ENCODE measurements around the gene TSC22D2.

TSC22D2 gene

DNA sequence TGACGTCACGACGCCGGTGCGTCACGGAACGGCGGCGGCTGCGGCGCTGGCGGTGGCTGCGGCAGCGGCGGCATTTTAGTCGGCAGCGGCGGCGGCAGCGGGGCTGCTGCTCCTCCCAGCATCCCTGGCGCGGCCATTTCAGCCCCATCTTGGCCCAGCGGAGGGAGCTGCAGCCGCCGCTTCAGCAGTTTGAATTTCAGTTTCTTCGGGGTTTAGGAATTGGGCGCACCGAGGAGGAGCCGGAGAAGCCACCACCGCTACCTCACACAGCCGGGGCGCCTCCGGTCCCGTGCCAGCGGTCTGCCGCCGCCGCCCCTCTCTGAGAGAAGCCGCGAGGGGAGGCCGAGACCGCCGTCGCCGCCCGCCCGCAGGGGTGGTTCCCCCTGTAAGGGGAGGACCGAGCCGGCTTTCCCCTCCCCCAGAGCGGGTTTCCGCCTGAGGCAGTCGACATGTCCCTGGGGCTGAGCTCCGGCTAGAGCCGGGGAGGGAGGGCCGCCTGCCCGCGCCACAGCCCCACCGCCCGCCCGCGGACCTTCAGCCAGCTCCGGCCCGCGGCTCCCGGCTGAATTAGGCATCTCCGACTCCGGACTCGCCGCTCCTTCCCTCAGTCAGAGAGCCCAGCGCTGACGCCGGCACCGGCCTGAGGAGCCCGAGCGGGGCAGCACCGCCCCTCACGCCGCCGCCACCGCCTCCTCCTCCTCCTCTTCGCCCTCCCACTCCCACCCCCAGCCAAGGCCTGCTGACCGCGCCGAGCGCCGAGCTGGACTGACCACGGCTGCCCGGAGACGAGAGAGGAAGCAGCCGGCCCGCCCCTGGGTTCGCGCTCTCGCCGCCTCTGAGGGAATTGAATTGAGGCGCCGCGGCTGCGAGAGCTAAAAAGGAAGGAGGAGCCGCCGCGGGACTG lies at the start of gene TSC22D2:
Gene TSC22D2 (plus strand): TSS at position 78 of the 904 bp plus-strand sequence. CDS start 1,053 bp downstream, outside the sequence.
- peak; percentile 91 for DNase-seq (ENCODE audit: low spot score)

DNA sequence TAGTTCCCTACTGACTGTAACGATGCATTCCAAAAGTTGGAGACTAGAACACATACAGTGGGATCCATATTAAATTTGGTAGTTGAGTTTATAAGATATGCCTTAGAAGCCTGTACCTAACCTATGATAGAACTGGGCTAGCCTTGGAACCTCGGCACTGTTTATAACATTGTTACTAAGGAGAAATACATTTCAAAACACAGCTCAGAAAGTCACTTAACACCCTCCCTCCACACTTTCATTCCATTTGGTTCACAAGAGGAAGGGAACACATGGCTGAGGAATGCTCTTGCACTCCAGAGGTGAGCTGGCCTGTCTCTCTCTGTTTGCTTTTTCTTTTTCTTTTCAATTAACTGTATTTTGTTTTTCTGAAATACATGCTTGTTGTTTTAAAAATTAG lies 48.7 kb upstream of the TSC22D2 start:
- no peak for DNase-seq (ENCODE audit: low spot score)

DNA sequence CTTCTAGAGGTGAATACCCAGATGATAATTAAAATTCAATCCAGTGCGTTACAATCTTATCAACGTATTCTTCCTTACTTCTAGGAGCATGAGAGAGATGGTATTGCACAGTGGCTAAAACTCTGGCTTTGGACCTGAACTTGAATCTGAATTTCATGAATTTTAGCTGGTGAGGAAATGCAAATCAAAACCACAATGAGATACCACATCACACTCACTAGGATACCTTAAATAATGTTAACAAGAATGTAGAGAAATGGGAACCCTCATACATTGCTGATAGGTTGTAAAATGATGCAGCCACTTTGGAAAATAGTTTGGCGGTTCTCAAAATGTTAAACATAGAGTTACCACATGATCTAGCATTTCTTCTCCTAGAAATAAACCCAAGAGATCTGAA lies 47.1 kb upstream of the TSC22D2 start:
- no peak for DNase-seq (ENCODE audit: low spot score)

DNA sequence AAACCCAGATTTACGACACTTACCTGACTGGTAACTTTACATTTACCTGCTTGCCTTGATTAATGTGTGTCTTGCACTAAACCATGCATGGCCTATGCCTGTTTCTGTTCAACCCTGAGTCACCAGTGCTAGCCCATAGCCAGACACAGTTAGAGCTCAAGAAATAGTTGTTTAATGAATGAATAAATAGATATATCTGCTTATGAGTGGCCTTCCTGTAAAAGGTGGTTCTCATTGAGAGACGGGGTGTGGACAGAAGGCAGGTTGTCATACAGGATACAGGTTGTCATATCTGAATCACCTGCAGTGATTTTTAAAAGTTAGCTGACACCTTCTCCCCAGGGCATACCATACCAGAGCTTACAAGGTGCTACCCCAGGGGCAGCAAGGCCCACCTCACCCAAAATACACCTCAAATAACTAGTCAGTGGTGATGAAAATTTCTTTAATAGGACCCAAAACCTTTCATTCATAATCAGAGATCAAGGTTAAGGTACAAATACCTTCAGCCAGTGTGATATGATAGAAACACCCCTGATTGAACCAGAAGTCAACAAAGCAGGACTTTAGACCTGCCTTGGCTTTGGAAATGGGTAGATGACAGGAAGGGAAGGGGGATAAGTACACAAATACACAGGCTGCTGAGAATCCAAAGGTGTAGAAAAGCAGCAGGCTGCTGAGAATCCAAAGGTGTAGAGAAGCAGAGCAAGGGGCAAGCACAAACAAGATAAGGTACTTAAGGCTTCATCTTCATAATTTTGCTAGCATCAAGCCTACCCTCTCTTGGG lies 45.4 kb upstream of the TSC22D2 start:
- DNase-seq (ENCODE audit: low spot score), result no peak

DNA sequence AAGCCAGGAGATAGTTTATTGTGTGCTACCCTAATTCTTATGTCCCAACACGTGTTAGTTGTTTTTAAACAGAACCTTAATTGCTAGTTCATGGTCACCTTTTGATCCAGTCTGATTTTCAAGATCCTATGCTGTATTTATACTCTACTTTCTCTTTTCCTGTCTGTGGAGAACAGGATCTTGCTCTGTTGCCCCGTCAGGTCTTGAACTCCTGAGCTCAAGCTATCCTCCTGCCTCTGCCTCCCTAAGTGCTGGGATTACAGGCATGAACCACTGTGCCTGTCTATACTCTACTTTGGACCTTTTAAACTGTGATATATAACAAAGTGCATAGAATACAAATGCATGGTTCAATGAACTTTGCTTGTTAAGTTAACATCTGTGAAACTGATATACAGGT lies 44.7 kb upstream of the TSC22D2 start:
- DNase-seq (ENCODE audit: low spot score), result no peak

DNA sequence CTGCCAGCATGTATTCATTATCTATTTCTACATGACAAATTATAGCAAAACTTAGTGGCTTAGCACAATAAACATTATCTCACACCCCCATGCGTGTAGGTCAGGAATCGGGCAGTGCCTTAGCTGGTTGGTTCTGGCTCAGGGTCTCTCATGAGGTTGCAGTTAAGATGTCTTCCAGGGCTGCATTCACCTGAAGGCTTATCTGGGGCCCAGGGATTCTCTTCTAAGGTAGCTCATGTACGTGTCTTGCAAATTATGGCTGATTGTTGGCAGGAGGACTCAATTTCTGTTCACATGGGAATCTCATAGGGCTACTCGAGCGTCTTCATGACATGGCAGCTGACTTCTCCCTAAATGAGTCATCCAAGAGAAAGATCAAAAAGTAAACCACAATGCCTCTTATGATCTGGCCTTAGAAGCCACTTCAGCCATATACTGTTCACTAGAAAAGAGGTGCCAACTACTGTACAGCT lies 42.9 kb upstream of the TSC22D2 start:
- peak; percentile 22 for DNase-seq (ENCODE audit: low spot score)

DNA sequence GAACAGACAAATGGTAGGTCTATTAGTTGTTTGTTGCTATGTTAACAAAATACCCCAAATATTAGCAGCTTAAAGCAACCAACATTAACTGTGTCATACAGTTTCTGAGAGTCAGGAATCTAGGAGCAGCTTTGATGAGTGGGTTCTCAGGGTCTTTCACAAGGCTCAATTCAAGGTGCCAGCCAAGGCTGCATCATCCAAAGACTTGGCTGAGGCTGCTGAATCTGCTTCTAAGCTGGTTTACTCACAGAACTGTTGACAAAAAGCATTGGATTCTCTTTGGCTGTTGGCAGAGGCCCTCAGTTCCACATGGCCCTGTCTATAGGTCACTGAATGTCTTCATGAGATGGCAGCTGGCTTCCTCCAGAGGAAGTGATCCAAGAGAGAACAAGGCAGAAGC lies 40.3 kb upstream of the TSC22D2 start:
- no peak for DNase-seq (ENCODE audit: low spot score)

DNA sequence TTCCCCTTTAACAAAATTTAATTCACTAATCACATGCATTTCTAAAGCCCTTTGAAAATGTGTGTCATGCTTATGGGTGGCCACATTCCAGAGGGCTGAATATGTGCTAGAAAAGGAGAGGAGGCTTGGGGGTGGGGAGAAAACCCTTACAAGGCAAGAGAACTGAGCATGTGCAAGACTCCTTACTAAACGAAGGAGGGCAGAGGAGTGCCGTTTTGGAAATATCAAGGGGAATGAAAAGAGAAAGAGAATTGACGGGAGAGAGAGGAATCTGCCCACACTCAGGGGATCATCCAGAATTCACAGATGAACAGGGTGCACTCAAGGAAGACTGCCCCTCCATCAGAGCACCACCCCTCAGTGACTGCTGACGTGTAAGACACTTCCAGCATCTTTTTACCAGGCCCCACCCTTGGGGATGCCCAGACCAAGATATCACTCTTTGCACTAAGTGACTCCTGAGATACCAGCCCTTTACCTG lies 37.9 kb upstream of the TSC22D2 start:
- peak; percentile 72 for DNase-seq (ENCODE audit: low spot score)

DNA sequence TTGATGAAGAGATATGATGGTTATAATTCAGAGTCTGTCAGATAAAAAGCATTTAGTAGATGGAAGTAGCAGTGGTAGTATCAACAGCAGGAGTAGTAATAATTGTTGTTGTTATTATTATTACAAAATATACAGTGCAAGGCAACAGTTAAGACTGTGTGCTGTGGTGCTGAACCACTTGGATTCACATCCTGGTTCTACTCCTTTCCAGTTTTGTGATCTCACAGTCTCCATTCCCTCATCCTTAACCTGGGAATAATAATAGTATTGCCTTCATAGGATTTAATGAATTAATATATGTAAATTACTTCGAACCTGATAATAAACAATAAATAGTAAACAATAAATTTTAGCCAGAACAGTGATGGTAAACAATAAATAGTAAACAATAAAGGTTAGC lies 37.1 kb upstream of the TSC22D2 start:
- DNase-seq (ENCODE audit: low spot score), result no peak

DNA sequence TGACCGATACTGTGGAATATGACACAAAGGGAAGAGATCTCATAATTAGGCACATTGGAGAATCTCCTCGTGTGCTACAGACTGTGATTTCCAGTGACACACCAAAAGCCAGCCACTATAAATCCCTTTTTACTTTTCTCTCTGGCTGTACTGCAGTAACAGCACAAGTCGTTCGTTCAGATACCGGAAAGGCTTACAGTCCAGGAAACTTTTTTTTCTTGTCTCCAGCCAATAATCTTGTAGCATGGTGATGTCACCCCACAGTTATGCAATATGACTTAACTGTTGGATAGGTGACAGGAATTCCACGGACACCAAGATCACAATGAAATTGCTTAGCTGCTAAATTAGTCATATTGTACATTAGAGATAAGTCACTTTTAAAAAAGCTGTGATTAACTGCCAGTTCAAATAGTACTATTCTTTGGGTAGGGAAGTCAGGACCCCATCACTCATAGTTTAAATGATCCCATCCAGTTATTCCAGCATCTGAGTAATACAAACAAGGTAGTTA lies 36.3 kb upstream of the TSC22D2 start:
- DNase-seq (ENCODE audit: low spot score), result peak; percentile 57

DNA sequence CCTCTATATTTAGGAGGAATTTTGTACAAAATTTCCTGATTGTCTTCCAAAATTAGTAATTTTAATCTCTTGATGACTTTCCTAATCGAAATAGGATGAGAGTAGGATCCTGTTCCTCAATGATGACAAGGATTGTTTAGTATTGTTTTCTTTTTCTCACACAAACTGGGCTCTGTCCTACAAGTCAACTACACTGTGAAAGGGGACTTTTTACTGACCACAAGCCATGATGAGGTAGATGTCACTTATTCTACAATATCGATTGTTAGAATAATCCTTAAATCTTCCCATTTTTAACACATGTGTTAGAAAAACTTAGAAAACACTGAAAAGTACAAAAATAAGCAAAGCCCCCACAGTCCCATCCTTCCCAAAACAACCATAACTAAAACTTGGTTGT lies 35.8 kb upstream of the TSC22D2 start:
- DNase-seq (ENCODE audit: low spot score), result no peak

DNA sequence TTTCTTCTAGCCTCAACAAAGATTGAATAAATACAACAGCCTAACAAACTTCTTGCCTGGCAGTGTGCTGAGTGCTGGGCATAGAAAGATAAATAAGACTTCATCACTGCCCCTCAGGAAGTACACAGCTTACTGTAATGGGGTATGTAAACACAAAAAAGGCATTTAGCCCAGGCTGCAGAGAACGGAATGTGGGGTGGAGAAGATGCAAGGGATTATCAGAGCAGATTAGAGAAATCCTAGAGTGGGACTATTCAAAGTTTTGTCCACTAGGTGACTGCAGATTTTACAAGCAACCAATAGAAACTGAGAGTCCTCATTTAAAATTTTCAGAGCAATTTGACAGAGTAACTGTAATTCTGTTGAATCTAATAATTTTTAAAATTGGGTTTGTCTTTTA lies 35.4 kb upstream of the TSC22D2 start:
- no peak for DNase-seq (ENCODE audit: low spot score)

DNA sequence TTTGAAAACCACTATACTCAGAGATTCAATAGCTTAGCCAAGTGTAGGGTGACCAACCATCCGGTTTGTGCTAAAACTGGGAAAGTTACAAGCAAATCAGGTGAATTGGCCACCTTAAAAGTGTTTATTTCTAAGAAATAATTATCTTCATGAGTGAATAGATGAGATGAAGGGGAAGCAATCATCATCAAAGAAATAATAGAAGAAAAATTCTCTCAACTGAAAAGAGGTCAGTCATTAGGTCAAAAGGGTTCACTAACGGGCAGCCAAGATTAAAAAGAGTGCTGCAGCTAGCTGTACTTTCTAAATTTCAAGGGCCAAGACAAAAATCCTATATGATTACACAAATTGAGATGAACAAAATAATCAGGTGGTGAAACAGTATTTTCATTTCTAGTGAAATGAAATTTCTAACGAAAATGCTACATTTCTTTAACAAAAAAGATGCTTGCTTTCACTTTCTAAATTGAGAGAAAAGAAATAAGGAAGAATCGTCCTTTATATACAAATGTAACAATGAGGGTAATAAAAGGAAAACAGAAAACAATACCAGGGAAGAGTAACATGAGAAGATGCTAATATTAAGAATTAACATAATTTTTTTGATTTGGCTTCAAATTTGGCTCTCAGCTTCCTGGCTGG lies 34.7 kb upstream of the TSC22D2 start:
- DNase-seq (ENCODE audit: low spot score), result no peak

DNA sequence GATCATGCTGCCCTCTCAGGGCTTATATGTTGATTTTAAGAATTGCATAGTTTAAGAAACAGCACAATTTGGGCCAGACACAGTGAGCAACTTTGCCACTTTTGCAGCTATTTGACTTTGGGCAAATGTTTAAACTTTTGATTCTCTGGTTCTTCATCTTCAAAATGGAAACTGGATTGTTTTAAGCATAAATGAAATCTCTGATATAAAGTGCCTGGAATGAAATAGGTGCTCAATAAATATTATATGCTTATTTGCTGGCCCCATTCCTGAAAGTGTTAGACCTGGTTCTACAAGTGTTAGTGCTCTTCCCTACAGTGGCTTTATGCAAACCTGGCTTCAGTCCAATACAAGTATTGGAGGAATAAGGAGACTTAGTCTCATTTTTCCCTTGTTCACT lies 33.1 kb upstream of the TSC22D2 start:
- DNase-seq (ENCODE audit: low spot score), result no peak

DNA sequence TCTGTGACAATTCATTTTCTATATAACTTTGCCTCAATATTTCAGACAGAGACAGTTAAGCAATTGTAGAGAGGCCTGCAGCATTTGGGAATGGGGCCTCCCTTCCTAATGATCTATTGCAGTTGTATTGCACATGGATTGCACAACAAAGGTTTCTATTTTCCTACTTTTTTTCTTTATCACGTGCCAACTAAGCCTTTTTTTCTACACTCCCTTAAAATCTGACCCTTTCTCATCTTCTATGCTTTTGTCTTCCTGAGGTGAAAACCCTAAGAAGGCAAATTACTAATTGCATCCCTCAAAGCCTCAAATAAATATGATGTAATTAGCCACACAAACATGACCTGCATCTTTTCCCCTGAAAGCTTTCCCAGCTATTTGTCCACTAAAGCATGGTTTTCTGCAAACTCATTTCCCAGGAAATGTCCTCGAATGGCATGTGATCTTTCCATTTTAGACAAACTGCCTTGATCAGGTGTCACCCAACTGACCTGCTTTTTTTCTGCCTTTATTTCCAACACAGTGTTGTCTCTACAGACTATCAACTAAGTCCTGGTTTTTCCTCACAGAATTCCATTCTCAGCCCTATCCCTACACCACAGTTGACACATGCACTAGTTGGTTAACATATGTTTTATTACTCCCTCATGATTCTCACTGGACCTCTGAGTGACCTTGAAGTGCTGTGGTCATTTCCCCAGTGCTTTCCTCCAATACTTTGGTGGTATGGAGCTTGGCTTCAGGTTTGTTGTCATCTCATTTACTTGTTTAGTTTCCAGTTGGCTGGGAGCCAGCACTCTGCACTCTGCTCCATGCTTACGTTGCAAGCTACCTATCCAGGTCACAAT lies 31.9 kb upstream of the TSC22D2 start:
- DNase-seq (ENCODE audit: low spot score), result no peak

DNA sequence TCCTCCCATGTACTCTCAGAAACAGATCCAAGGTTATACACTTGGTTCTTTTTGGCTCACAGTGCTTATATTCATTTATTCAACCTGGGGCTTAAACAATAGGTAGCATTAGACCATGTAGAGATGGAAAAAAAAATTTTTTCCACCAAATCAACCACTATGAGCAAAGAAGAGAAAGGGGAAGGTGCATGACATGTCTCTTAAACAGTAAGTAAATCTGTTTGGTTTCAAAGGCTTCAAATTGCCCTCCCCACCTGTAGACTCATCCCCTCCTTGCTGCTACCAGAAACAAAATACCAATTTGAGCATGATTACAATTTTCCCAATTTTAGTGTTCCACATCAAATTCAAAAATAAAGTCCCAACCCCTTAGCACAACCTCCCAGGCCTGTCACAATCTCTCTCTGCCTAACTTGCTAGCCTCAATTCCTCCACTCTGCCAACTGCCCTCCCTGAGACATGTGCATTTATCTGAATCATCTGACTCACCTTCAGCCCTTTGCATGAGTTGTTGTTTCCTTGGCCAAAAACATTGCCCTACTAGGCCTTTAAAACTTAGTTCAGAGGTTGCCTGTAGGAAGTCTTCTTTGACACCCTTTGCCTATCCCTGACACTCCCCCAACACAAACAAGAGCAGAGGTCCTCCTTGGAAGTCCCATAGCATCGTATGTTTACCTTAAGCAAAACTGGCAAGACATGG lies 30.3 kb upstream of the TSC22D2 start:
- no peak for DNase-seq (ENCODE audit: low spot score)

DNA sequence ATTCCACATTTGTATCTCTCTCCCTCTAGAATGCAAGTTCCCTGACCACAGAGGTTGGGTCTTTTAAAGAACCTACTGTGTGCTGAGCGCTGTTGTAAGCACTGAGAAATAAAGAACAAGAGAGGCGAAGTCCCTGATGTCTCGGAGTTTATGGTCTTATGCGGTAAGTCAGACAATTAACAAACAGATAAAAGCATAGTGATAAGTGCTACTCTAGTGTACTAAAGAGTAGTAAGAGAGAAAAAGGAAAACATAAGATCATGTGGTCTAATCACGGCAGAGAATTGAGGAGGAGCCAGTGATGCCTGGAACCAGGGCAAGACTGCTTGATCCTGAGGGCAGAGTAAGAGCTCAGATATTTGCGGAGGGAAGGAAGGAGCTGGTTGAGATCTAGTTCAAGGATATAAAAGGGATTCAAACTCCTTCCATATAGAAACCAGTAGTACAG lies 29.8 kb upstream of the TSC22D2 start:
- no peak for DNase-seq (ENCODE audit: low spot score)

DNA sequence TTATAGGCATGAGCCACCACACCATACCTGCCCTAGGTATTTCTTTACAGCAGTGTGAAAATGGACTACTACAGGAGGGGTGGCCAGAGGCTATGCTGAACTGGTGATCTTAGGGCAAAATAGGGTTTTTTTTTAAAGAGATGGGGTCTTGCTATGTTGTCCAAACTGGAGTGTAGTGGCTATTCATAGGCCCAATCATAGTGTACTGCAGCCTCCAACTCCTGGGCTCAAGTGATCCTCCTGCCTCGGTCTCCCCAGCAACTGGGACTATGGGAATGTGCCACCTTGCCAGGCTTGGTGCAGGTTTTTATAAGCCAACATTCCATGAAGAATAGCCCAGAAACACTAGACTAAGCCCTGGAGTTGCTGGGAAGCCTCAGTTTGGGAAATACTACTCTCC lies 28.6 kb upstream of the TSC22D2 start:
- no peak for DNase-seq (ENCODE audit: low spot score)

DNA sequence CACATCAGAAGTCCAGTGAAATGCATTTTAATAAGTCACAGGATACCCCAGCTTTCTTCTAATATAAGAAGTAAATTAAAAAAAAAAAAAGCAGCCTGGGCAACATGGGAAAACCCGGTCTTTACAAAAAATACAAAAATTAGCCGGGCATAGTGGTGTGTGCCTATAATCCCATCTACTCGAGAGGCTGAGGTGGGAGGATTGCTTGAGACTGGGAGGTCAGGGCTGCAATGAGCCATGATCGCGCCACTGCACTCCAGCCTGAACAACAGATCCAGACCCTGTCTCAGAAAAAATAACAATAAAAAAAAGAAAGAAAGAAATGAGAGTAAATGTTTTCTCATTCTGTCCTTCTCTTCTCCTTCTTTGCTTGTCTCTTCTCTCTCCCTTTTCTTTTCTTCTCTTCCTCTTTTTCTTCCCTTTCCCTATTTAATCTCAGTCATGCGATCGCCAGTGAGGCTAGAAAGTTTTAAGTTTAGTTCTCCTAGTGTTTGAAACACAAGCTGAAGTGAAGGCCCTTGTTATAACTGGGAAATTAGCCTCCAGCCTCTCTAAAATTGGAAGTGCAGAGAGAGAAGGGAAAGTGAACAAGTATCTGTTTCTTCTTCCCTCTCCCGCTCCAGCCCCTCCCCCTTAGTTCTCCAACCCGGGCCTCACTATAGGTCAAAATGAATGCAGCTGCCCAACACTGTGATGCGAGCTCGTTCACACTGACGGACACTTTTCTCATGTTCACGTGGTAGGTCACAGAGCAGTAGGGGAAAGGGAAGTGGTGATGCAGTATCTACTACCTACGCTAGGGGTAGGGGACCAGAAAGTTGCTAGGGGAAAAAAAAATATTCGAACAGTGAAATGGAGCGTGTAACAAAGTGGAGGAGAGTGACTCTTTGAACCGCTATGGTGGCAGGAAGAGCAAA lies 23.5 kb upstream of the TSC22D2 start:
- DNase-seq (ENCODE audit: low spot score), result no peak
